GM12864 (cell line): ENCODE results near the gene ARPC4.
A peak's percentile ranks its signal among the peaks of the same experiment; 100 is the strongest.

Source experiments
- DNase-seq: peaks from one replicate; pipeline ENCODE4 v3.0.0-alpha.2; 2011; ENCODE audit warnings: low read depth
- H3K4me3 ChIP-seq: 2 replicates; pipeline ENCODE4 v1.5.1; 2011; ENCODE audit warnings: mild to moderate bottlenecking, low read depth, low read length, control low read depth
- TF ChIP-seq, protein P1 (sequence below): IDR thresholded peaks from 2 replicates; pipeline ENCODE4 v1.5.1; 2011; ENCODE audit warnings: low read depth, mild to moderate bottlenecking, moderate library complexity, low read length, control low read depth, inconsistent platforms; ENCODE audit errors: missing control alignments

The ARPC4 gene

DNA sequence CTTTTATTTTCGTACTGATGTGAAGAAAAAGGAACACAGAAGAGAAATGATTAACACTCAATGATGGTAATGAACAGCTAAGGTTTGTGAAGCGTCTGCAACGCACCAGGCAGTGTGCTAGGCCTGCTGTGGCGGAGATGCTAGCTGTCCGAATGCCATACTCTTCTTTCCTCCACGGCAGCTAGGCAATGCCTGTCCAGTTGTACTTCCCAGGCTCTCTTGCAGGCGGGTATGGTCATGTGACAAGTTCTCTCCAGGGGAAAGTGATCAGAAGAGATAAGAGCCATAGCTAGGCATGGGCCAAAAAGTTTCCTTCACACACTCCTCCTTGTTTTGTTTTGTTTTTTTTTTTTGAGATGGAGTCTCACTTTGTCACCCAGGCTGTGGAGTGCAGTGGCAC lies 7.3 kb upstream of the ARPC4 start:
- H3K4me3 ChIP-seq: no peak overlapping the region
- TF ChIP-seq, protein P1, sequence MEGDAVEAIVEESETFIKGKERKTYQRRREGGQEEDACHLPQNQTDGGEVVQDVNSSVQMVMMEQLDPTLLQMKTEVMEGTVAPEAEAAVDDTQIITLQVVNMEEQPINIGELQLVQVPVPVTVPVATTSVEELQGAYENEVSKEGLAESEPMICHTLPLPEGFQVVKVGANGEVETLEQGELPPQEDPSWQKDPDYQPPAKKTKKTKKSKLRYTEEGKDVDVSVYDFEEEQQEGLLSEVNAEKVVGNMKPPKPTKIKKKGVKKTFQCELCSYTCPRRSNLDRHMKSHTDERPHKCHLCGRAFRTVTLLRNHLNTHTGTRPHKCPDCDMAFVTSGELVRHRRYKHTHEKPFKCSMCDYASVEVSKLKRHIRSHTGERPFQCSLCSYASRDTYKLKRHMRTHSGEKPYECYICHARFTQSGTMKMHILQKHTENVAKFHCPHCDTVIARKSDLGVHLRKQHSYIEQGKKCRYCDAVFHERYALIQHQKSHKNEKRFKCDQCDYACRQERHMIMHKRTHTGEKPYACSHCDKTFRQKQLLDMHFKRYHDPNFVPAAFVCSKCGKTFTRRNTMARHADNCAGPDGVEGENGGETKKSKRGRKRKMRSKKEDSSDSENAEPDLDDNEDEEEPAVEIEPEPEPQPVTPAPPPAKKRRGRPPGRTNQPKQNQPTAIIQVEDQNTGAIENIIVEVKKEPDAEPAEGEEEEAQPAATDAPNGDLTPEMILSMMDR: no peak
- DNase-seq: no peak

DNA sequence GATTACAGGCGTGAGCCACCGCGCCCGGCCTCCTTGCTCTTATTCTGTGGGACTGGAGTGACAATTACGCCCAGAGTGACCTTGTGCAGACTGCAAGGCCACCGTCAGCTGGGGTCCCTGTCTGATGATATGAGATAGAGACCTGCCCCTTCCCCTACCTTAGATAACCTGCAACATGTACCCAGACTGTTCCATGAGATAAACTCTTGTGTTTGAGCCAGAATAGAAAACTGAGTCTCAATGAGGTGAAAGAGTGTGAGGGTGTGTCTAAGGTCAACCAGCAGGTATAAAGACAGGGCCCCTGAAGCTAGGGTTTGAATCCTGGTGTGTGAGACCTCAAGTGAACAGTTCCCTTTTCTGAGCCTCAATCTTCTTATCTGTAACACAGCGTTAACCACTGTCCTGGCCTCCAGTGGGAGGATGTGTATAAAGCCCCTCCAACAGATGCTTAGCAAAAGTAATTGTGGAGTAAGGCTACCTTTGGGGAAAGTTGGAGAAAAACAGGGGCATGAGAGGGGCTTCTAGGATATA lies 6.6 kb upstream of the ARPC4 start:
- TF ChIP-seq, protein P1: no peak
- no peak overlapping the region for H3K4me3 ChIP-seq
- no peak for DNase-seq

DNA sequence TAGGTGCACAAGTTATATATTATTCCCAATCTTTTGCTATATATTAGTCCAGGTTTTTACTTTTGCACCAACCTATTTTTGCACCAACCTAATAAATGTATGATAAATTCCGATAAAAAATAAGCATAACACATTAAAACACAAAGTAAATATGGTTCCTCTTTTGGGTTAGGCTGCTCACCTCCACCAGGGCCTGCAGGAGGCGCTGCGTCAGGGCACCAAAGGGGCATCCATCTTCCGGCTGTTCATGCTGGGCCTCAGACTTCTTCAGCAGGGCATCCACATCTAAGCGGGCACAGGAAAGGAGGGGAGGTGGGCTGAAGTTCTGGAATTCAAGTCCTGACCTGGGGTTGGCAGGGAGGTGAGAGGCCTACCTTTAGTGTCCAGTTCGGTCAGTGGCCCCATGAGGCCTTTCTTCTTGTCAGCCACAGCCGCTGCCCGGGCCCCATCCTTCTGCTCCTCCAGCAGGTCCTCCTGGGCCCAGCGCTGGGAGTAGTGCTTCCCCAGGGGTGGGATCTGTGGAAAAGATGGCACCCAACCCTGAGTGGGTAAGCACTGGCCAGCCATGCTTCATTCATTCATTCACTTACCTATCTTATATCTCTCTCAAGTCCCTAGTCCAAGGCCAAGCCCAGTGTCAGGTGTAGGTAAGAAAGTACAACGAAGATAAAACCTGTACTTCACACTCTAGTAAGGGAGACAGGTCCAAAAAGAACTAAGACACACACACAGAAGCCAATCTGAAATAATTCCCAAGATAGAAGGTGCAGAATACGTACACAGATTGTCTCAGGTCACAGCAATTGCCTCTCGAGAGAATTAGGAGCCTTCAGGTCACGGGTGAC lies 5.8 kb upstream of the ARPC4 start:
- H3K4me3 ChIP-seq: no peak overlapping the region
- no peak for DNase-seq
- TF ChIP-seq, protein P1: peak; percentile 59

DNA sequence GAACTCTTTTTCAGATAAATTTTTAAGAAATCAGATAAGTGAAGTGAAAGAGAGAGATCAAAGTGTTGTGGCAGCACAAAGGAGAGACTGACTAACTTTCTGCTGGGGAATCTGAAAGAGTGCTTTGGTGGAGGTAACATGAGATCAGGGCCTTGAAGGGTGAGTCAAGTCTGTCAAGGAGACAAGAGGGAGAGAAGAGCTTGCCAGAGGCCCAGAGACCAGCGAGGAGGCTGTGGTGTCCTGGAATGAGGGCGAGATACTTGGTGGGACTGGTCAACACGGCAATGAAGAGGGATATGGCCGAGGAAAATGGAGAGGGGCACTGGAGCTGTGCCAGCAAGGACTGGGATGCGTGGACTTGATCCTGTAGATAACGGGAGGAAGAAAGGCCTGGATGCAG lies 5.2 kb upstream of the ARPC4 start:
- no peak for DNase-seq
- TF ChIP-seq, protein P1: no peak
- no peak overlapping the region for H3K4me3 ChIP-seq

DNA sequence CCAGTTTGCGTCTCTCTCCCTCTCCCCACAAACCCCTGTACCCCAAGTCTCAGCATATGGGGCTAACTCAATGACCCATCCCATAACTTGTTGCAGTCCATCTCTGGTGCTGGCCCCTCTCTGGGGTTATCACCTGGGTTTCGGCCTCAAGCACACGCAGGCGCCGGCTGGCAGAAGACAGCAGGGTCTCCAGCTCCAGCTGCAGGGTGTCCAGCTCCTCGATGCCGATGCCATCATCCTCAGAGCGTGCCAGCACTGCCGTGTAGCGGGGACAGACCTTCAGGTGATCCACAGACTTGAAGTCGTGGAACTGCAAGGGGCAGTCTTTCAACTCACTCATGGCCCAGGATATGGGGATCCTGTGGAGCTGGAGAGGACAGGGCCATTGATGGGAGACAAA lies 1.8 kb upstream of the ARPC4 start:
- H3K4me3 ChIP-seq: peak overlapping the region; percentile 64
- TF ChIP-seq, protein P1: no peak
- DNase-seq: no peak

DNA sequence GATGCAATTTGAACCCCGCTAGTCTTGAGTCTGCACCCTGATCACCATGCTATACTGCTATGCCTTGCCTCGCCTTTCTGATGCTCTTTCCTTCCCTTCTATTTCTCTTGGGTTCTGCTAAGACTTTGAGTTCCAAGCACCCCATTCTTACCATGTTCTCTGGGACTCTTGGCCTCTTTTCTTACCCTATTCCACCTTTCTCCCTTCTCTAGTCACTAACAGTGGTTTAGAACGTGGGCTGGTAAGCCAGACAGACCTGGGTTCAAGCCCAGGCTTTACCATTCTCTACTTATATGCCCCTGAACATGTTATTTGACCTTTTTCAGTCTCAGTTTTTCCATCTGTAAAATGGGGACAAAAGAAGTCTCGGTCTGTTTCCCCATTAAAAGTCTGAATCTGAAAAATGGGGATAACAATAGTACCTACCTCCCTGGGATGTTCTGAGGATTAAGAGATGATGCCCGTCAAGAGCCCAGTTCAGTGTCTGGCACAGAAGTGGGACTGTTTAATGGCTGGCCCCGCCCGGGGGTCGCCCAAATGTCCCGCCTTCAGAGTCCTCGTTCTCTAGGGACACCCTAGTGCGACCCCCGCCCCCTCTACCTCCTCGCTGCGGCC lies 985 bp upstream of the ARPC4 start:
- peak overlapping the region; percentile 64 for H3K4me3 ChIP-seq
- TF ChIP-seq, protein P1: no peak
- DNase-seq: no peak
